ENCODE data around the gene AP1AR. TPM values are rescaled to one million over a fixed set of nuclear protein-coding genes. Genes with fewer than 3 reads are reported as not detected.
"Not testable (repeated sequence)": the region's sequence is repeated elsewhere in the genome, so short reads cannot be mapped to it uniquely, and the experiment has no call there.

Gene AP1AR, protein sequence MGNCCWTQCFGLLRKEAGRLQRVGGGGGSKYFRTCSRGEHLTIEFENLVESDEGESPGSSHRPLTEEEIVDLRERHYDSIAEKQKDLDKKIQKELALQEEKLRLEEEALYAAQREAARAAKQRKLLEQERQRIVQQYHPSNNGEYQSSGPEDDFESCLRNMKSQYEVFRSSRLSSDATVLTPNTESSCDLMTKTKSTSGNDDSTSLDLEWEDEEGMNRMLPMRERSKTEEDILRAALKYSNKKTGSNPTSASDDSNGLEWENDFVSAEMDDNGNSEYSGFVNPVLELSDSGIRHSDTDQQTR
- 10 to 100 TPM; 13.5 to 21.2 TPM for total RNA-seq
- long read RNA-seq, donor 1, transcript AP1AR-201 (10 exons, 2,902 nt), result major isoform, 6 of 10 reads
- long read RNA-seq, donor 1, partial matches to known transcripts, result 3 of 10 reads
- long read RNA-seq, donor 1, other reads (novel, unspliced or antisense), result 1 of 10 reads
- long read RNA-seq, donor 2, partial matches to known transcripts, result 1 of 1 reads
- long read RNA-seq, donor 2, other reads (novel, unspliced or antisense), result 0 of 1 reads

DNA sequence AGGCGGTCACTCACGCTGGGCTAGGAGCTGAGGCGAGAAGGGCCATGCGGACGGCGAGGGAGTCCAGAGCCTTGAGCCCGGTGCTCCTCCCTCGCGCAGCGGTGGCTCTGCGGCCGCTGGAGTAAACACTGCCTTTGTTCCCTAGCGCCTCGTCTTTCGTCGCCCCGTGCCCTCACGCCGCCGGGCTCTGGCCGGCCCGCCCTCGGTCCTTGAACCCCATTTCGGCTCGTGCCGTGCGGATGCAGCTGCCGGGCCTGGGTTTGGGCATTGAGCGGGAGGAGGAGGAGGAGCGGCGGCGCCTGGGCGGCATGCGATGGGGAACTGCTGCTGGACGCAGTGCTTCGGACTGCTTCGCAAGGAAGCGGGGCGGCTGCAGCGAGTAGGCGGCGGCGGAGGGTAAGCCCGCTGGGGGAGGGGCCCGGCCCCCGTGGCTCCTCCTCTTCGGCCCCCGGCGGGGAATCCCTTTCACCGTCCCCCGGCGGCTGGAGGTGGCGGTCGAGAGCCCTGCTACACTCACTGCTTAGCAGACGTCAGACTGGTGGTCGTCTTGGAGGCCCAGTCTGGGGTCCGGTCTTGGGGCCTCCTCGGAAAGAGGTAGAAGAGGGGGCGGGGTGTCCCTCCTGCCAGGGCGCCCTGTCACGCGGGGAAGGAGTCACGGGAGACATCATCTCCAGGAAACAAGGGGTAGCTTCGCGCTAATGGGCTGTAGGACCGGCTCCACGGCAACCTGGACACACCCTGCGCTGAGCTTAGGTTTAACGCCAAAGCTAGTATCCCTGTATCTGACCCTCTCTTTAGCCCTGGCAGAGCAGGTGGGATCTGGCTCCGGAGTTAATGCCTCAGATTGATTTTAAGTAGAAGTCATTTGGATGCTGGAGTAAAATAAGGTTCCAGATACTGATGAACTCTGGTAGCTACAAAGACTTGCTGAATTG lies at the start of gene AP1AR:
TSS of gene AP1AR (plus strand) at position 9 of the 935 bp plus-strand sequence. CDS start at position 314, 305 bp downstream.
- peak; percentile 93 for DNase-seq (ENCODE audit: low spot score)
- intact Hi-C loops (cut with DNase I), result loop anchor here (5.0 to 10.0 kb wide), 2 partner anchors 85 to 137 kb away; partner anchors contain the start of gene FAM241A (in 1 of the 2)

DNA sequence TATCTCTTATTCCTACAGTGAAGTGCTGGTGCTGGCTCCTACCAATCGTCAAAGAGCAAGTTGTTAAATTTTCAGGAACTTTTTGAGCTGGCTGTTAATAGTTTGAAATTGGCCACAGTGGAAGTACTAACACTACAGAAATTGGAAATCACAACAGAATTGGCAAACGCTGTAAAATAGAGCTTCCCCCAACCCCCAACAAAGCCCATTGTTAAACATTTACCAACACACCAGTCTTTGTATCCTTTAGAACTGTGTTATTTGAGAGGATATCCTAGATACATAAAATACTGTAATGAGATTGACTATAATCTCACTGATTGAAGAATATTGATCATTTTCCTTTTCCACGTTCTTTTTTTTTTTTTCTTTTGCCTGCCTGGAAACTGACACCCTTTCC lies 49.0 kb upstream of the AP1AR start:
- intact Hi-C loops (cut with DNase I), result no loop called here
- no peak for DNase-seq (ENCODE audit: low spot score)

DNA sequence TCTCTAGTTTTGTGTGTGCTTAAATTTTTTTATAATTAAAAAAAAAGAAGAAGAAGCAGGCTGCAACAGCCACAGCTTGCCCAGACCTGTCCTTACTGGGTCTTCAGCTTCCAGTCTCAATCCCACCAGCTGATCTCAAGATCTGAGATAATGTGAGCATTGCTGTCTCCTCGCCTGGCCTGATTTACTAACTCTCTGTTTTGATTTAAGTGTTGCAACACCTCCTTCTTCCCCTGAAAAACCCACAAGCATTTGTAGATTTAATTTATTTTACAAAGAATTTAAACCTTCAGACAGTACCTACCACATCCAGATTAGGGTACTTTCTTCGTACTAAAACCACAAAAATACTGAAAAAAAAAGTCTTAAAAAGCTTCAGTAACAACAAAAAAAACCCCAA lies 48.3 kb upstream of the AP1AR start:
- no peak for DNase-seq (ENCODE audit: low spot score)
- intact Hi-C loops (cut with DNase I), result no loop called here

DNA sequence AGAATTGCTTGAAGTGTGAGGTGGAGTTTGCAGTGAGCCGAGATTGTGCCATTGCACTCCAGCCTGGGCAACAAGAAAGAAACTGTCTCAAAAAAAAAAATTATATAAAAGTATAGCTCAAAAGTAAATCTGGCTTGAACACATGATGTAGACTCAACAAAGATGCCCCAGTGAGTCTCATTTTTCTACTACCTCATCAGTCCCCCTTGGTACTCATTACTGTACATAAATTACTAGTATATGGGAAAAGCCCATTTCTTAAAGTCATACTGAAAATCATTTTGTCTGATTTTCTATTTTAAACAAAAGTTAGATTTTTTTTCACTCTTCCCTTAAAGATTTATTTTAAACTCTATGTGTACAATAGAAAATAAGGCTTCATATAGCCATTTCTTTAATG lies 47.1 kb upstream of the AP1AR start:
- intact Hi-C loops (cut with DNase I), result no loop called here
- no peak for DNase-seq (ENCODE audit: low spot score)

DNA sequence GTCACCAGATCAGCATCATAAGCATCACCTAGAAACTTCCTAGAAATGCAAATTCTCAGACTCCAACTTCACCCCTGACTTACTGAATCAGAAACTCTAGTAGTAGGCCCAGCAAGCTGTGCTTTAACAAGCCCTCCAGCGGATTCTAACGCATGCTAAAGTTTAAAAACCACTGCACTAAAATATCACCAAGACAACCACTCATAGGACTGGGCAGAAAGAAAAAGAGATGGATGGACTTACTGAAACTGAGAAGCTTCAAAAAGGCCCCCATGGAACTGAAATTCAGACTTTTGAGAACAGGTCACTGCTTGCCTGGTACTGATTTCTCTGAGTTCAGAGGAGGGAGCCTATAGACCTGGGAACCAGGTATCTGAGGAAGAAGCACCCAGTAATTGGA lies 46.3 kb upstream of the AP1AR start:
- intact Hi-C loops (cut with DNase I), result no loop called here
- DNase-seq (ENCODE audit: low spot score), result no peak

DNA sequence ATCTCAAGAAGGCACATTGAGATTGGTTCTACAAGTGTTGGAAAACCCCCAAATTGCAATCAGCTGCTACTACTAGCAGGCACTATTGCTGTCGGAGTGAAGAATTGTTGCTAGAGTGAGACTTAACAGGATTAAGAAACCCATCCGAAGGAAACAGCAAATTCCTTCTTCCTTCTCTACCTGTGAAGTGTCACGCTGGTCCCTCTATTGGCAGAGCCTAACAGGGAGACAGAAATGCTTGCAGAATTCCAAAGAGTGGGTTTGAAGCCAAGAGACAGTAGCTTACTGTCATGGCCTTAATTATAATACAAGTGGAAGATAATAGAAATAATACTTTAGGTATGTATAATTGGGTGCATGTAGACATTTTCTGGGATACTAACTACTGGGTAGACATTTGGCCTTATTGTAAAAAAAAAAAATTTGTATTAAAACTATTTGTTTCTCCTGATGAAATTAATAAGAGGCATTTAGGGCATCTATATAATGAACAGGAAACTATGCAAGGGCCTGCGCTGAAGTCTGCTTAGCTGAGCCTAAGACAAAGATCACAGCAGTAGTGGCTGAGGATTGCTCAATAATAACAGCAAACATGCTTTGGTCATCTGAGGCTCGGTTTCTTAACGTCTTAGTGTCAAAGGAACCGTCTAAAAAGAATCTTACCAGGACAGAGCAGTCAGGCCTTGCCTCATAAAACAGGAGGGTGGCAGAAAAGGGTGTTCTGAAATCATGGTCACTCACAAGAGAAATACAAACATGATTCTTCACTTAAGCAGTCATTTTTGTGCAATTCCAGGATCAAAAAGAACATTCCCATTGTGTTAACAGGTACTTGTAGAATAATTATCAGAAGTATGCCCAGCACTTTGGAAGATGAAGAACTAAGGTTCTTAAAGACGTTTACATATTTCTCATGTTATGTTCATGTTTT lies 45.6 kb upstream of the AP1AR start:
- no peak for DNase-seq (ENCODE audit: low spot score)
- intact Hi-C loops (cut with DNase I), result no loop called here

DNA sequence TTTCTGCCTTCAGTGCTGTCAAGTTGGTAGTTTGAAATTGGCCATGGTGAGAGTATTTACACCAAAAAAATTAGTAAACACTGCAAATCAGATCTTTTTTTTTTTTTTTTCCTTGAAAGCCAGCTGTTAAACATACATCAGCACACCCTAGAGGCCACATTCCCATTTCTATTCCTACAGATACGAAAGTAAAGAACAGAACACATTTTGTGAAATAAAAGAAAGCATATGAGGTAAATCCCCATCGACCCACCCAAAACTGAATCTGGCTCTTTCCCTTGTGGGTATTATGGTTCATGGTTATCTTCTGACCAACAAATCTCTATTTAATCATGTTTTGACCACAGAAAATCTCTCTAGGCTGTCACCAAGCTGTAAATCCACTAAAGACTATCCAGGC lies 41.8 kb upstream of the AP1AR start:
- DNase-seq (ENCODE audit: low spot score), result no peak
- intact Hi-C loops (cut with DNase I), result no loop called here

DNA sequence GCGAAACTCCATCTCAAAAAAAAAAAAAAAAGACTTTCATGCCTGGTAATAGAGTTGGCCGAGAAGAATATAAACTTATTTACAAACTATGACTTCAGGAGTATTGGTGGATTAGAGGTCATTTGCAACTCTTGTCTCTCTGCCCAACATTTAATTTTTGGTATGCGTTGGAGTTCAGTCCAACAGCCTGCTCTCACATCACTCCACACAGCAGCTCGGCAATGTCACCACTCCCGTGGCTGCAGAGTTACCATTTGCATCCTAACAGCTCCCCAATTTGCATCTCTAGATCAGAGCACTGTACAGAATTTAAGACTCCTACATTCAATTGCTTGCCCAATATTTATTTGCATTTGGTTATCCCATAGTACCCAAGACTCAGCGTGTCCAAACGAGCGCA lies 40.9 kb upstream of the AP1AR start:
- DNase-seq (ENCODE audit: low spot score), result no peak
- intact Hi-C loops (cut with DNase I), result no loop called here

DNA sequence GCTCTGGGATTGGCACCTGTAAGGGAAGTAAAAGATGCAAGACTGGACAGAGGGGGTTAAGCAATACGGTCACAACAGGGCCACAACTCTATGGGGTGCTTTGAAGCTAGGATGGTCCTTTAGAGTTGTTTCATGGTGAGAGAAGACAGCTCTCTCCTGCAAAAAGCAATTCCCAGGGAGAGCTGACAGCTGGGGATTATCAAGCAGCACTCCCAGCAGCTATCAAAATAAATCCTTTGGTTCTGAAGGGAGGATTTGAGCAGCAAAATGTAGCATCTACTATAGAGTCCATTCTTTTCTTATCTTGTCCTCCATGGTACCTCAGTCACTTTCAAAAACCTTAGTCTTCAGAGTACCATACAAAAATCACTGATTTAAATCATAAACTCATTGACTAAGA lies 35.1 kb upstream of the AP1AR start:
- intact Hi-C loops (cut with DNase I), result no loop called here
- DNase-seq (ENCODE audit: low spot score), result no peak

DNA sequence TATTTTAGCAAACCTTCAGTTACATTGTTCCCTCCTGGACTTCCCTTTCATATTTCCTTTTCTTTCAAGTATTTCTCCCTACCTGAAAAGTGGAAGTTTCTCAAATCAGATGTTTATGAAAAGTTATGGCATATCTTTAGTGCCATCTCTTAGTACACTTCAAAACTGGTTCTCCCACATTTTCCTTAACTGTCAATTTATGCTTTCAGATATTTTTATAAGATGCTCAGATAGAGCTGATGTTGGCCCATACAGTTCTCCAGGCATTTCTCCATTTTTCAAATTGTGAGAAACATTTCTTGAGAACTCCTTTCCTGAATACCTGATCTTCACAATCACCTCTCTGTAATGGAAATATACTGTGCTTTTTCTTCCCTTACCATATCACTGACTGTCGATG lies 32.5 kb upstream of the AP1AR start:
- no peak for DNase-seq (ENCODE audit: low spot score)

DNA sequence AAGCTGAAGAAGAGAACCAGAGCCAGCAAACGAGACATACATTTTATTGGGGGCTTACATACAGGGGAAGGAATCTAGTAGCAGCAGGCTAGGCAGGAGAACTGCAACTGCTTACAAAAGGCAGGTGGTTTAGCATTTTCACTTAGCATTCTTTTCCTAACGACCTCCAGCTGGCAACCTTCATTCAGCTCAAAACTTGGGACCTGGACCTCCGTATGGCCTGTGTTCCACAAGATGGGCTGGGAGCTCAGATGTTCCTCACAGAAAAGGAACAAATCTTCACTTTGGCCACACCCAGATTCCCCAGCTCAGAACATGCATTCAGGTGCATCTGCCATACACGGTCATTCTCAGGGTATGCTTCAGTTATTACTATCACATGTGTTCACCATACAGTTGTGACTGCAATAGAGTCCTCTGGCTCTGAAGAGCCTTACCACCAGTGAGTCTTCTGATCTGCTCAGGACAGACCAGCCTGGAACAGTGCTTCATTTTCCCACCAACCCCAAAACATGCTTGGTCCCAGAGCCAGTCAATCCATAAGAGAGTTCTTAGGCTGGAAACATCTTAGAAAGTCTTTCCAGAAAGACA lies 29.6 kb upstream of the AP1AR start:
- intact Hi-C loops (cut with DNase I), result no loop called here
- no peak for DNase-seq (ENCODE audit: low spot score)

More for the DNA sequence above, 32.5 kb upstream of the AP1AR start:
- intact Hi-C loops (cut with DNase I), result no loop called here

DNA sequence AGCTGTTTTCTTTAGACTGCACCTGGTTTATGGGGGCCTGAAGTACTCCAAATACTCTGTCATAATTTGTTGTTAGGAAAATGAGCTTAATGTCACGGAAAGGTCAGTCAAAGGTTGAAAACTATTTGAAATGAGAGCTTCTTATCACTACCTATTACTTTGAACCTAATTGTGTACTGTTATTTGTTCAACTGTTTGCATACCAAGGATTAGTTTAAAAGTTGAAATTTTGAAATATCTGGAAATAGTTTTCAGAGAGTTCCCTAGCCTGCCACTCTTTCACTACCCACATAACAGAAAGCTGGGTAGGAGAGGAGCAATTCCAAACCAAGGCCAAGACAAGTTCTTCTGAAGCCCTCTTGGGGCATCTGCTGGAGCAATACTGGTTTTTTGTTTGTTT lies 28.0 kb upstream of the AP1AR start:
- intact Hi-C loops (cut with DNase I), result no loop called here
- no peak for DNase-seq (ENCODE audit: low spot score)

DNA sequence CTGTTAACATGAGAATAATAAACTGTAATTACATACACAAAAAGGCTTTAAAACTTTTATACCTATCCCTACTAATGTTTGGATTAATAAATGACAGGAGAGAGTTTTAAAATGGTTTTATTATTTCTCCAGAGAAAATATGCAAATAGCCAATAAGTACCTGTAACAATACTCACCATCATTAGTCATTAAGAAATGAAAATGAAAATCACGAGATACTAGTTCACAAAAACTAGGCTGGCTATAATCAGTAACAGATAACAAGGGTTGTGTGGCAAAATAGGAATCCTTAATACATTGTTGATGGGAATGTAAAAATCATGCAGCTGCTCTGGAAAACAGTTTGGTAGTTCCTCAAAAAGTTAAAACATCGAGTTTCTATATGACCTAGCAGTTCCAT lies 25.2 kb upstream of the AP1AR start:
- no peak for DNase-seq (ENCODE audit: low spot score)
- intact Hi-C loops (cut with DNase I), result no loop called here

DNA sequence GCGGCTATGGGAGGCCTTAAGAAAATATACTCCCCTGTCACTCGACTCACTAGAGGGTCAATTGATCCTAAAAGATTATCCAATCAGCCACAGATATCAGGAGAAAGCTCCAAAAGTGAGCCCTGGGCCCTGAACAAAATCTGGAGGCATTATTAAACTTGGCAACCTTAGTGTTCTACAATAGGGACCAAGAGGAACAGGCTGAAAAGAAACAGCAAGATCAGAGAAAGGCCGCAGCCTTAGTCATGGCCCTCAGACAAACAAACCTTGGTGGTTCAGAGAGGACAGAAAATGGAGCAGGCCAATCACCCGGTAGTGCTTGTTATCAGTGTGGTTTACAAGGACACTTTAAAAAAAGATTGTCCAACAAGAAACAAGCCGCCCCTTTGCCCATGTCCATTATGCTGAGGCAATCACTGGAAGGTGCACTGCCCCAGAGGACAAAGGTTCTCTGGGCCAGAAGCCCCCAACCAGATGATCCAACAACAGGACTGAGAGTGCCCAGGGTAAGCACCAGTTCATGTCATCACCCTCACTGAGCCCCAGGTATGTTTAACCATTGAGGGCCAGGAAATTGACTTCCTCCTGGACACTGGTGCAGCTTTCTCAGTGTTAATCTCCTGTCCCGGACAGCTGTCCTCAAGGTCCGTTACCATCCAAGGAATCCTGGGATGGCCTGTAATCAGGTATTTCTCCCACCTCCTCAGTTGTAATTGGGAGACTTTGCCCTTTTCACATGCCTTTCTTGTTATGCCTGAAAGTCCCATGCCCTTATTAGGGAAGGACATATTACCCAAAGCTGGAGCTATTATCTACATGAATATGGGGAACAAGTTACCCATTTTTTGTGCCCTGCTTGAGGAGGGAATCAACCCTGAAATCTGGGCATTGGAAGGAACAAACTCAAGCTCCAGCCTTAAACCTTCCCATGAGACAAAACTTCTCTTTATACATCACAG lies 23.2 kb upstream of the AP1AR start:
- DNase-seq (ENCODE audit: low spot score); intact Hi-C loops (cut with DNase I): not testable (repeated sequence)

DNA sequence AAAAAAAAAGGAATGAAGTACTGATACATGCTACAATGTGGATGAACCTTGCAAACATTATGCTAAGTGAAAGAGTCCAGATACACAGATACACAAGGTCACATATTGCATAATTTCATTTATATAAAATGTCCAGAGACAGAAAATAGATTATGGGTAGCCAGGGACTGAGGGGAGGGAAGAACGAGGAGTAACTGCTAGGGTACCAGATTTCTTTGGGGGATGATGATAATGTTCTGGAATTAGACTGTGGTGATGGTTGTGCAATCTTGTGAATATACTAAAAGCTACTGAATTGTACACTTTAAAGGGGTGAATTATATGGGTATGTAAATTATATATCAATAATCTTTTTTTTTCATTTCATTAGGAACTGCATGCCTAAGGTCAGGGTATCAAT lies 20.8 kb upstream of the AP1AR start:
- DNase-seq (ENCODE audit: low spot score), result no peak

DNA sequence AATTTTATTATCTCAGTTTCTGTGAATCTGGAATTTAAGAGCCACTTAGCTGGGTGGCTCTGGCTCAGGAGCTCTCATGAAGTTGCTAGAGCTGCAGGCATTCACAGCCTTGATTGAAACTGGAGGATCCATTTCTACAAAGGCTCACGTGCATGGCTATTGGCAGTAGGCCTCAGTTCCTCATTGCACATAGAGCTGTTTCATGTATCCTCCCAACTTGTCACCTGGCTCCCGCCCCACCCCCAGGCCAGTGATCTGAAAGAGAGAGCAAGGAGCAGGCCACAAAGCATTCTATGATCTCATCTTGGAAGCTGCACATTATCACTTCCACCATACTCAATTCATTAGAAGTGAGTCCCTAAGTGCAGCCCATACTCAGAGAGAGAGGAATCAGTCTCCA lies 18.5 kb upstream of the AP1AR start:
- no peak for DNase-seq (ENCODE audit: low spot score)
- intact Hi-C loops (cut with DNase I), result no loop called here

More for the DNA sequence above, 20.8 kb upstream of the AP1AR start:
- intact Hi-C loops (cut with DNase I), result no loop called here

DNA sequence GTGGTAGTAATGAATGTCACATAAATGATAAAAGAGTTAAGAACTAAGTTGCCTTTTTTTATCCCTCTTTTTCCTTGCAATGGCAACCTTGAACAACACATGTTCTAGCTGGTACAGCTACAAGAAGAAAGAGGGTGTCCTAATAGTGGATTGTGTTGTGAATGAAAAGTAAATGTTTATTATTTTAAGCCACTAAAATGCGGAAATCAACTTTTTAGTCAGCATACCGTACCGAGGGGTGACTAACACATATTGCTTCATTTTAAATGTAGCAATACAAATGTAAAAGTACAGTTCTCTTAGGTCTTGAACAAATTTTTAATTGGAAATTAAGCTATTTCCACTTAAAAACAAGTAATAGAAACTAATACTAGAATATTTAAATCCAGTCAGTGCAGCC lies 17.7 kb upstream of the AP1AR start:
- DNase-seq (ENCODE audit: low spot score), result no peak
- intact Hi-C loops (cut with DNase I), result no loop called here
